WTC11 (cell line): Measurements from ENCODE around the gene LRRC32. TPM values are rescaled to one million over a fixed set of nuclear protein-coding genes. Genes with fewer than 3 reads are reported as not detected.

Experiments
- ATAC-seq: fragments of 200-7000 bp; cut with Tn5 transposase; 2 replicates; pipeline ENCODE4 v1.10.0; 2021; ENCODE audit warnings: mild to moderate bottlenecking, moderate library complexity
- CTCF ChIA-PET: fragments of 300-600 bp; sonication (Branson Sonifier 250); formaldehyde crosslinking; loops from one replicate; lab custom pipeline; 2021; ENCODE audit warnings: antibody characterized with exemption; lab: Charles Lee
- POLR2A ChIA-PET: fragments of 350-600 bp; sonication (Branson Sonifier 250); formaldehyde crosslinking; loops from one replicate; lab custom pipeline; 2021; ENCODE audit warnings: antibody characterized with exemption; lab: Charles Lee
- DNase-seq: peaks from one replicate; pipeline ENCODE4 v3.0.0; 2021; ENCODE audit warnings: low spot score
- H3K27ac Mint-ChIP-seq: 2 replicates; pipeline ENCODE4 v1.8.0; 2021; ENCODE audit warnings: mixed read lengths
- H3K27me3 Mint-ChIP-seq: 2 replicates; pipeline ENCODE4 v1.8.0; 2021; ENCODE audit warnings: low read depth, mild to moderate bottlenecking, moderate library complexity, mixed read lengths
- H3K36me3 Mint-ChIP-seq: 2 replicates; pipeline ENCODE4 v1.8.0; 2021; ENCODE audit warnings: mixed read lengths
- H3K4me1 Mint-ChIP-seq: 2 replicates; pipeline ENCODE4 v1.8.0; 2022; ENCODE audit warnings: mixed read lengths
- H3K4me3 Mint-ChIP-seq: 2 replicates; pipeline ENCODE4 v1.8.0; 2021; ENCODE audit warnings: mild to moderate bottlenecking, moderate library complexity, mixed read lengths
- H3K9me3 Mint-ChIP-seq: 2 replicates; pipeline ENCODE4 v1.8.0; 2021; ENCODE audit warnings: mixed read lengths
- ATF1 ChIP-seq: sonication (generic); formaldehyde crosslinking; IDR thresholded peaks from 2 replicates; pipeline ENCODE4 v1.8.1; 2023; ENCODE audit warnings: mild to moderate bottlenecking, moderate library complexity, missing genetic modification reagents
- EMX1 ChIP-seq: fragments of 250-450 bp; sonication (Bioruptor Pico); IDR thresholded peaks from 2 replicates; pipeline ENCODE4 v1.8.0; 2021; ENCODE audit warnings: mild to moderate bottlenecking
- ESRRA ChIP-seq: sonication (generic); formaldehyde crosslinking; IDR thresholded peaks from 2 replicates; pipeline ENCODE4 v1.8.1; 2022; ENCODE audit warnings: mild to moderate bottlenecking, missing genetic modification reagents, borderline replicate concordance
- RORB ChIP-seq: fragments of 250-450 bp; sonication (Bioruptor Pico); IDR thresholded peaks from 2 replicates; pipeline ENCODE4 v1.9.0; 2021; ENCODE audit warnings: mild to moderate bottlenecking
- SP1 ChIP-seq: sonication (generic); formaldehyde crosslinking; conservative IDR thresholded peaks from 2 replicates; pipeline ENCODE4 v1.8.1; 2022; ENCODE audit warnings: missing genetic modification reagents
- TEAD4 ChIP-seq: sonication (generic); formaldehyde crosslinking; IDR thresholded peaks from 2 replicates; pipeline ENCODE4 v1.8.0; 2022; ENCODE audit warnings: mild to moderate bottlenecking, missing genetic modification reagents
- ZNF138 ChIP-seq: sonication (generic); formaldehyde crosslinking; conservative IDR thresholded peaks from 2 replicates; pipeline ENCODE4 v1.8.1; 2022; ENCODE audit warnings: mild to moderate bottlenecking, moderate library complexity, missing genetic modification reagents
- ZNF232 ChIP-seq: sonication (generic); formaldehyde crosslinking; IDR thresholded peaks from 2 replicates; pipeline ENCODE4 v1.8.0; 2022; ENCODE audit warnings: mild to moderate bottlenecking, missing genetic modification reagents
- ZNF317 ChIP-seq: sonication (generic); formaldehyde crosslinking; IDR thresholded peaks from 2 replicates; pipeline ENCODE4 v1.8.1; 2023; ENCODE audit warnings: low read depth, mild to moderate bottlenecking, moderate library complexity, missing genetic modification reagents, borderline replicate concordance
- ZNF396 ChIP-seq: fragments of 250-450 bp; sonication (Bioruptor Pico); IDR thresholded peaks from 2 replicates; pipeline ENCODE4 v1.8.0; 2021; ENCODE audit warnings: mild to moderate bottlenecking, moderate library complexity, borderline replicate concordance
- ZNF416 ChIP-seq: fragments of 250-450 bp; sonication (Bioruptor Pico); IDR thresholded peaks from 2 replicates; pipeline ENCODE4 v1.9.0; 2021; ENCODE audit warnings: mild to moderate bottlenecking, inconsistent platforms
- total RNA-seq: library from RNA; stranded (reverse); gene quantifications from 3 replicates; pipeline ENCODE4 v1.2.3, GENCODE V29; 2021
- TF ChIP-seq, protein P1 (sequence below): sonication (generic); formaldehyde crosslinking; IDR thresholded peaks from 2 replicates; pipeline ENCODE4 v1.8.0; 2023; ENCODE audit warnings: mild to moderate bottlenecking, missing genetic modification reagents
- TF ChIP-seq, protein P2 (sequence below): fragments of 250-450 bp; sonication (Bioruptor Pico); IDR thresholded peaks from 2 replicates; pipeline ENCODE4 v1.9.0; 2021; ENCODE audit warnings: mild to moderate bottlenecking
- TF ChIP-seq, protein P3 (sequence below): sonication (generic); formaldehyde crosslinking; IDR thresholded peaks from 2 replicates; pipeline ENCODE4 v1.8.0; 2023; ENCODE audit warnings: missing genetic modification reagents
- TF ChIP-seq, protein P4 (sequence below): sonication (generic); formaldehyde crosslinking; conservative IDR thresholded peaks from 2 replicates; pipeline ENCODE4 v1.8.1; 2023; ENCODE audit warnings: mild to moderate bottlenecking, low read depth, missing genetic modification reagents, moderate library complexity
- TF ChIP-seq, protein P5 (sequence below): sonication (generic); formaldehyde crosslinking; IDR thresholded peaks from 2 replicates; pipeline ENCODE4 v1.8.0; 2023; ENCODE audit warnings: missing genetic modification reagents, mild to moderate bottlenecking, borderline replicate concordance
- TF ChIP-seq, protein P6 (sequence below): sonication (generic); formaldehyde crosslinking; IDR thresholded peaks from 2 replicates; pipeline ENCODE4 v1.8.1; 2023; ENCODE audit warnings: mild to moderate bottlenecking, missing genetic modification reagents, moderate library complexity

The LRRC32 gene
- total RNA-seq, 1 experiment from 2014 or later: 0.74 TPM

DNA sequence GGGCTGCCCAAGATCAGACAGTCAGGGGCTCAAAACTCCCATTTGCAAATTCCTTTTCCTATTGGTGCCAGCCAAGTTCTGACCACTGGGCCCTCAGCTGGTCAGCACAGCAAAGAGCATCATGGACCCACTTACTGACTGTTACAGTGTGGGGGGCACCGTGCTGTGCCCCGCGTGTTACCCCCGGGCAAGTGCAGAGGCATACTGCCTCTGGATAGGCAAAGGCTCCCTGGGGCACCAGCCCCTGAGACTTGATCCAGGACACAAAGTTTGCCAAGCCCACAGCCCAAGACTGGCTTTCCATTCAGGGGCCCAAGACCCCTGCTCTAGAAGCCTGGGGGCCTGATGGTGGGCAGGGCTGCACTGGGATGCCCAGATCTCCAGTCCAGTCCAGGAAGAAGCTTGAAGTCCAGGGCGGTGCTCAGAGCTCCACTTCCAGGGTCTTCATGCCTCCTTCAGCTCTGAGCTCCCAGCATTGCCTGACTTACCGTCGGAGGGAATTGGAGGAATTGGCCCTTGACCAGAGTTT is 6.6 kb downstream of the LRRC32 start:
- no peak for DNase-seq
- Mint-ChIP-seq H3K4me3 (no peak overlapping the region), H3K27me3 (peaks cover under 1% of the 10 kb centered on the region), H3K36me3 (no peaks in the 10 kb centered on the region), H3K27ac (no peak overlapping the region), H3K9me3 (no peaks in the 10 kb centered on the region), H3K4me1 (peaks cover 18% of the 10 kb centered on the region)
- ChIA-PET POLR2A (no interaction called here), CTCF (interaction anchor here (1.5 to 2.2 kb wide), 2 partner anchors 59 to 65 kb away, joined by 4 to 5 read pairs; no protein-coding TSS in a partner anchor)
- TF ChIP-seq EMX1 (CRISPR knock-in tag) (no peak), ZNF396 (CRISPR knock-in tag) (no peak), SP1 (CRISPR knock-in tag) (no peak), TEAD4 (no peak), ZNF317 (CRISPR knock-in tag) (no peak), RORB (CRISPR knock-in tag) (no peak), ATF1 (no peak), ZNF232 (no peak), ZNF416 (CRISPR knock-in tag) (no peak), ZNF138 (CRISPR knock-in tag) (no peak), ESRRA (no peak)
- TF ChIP-seq, protein P1, sequence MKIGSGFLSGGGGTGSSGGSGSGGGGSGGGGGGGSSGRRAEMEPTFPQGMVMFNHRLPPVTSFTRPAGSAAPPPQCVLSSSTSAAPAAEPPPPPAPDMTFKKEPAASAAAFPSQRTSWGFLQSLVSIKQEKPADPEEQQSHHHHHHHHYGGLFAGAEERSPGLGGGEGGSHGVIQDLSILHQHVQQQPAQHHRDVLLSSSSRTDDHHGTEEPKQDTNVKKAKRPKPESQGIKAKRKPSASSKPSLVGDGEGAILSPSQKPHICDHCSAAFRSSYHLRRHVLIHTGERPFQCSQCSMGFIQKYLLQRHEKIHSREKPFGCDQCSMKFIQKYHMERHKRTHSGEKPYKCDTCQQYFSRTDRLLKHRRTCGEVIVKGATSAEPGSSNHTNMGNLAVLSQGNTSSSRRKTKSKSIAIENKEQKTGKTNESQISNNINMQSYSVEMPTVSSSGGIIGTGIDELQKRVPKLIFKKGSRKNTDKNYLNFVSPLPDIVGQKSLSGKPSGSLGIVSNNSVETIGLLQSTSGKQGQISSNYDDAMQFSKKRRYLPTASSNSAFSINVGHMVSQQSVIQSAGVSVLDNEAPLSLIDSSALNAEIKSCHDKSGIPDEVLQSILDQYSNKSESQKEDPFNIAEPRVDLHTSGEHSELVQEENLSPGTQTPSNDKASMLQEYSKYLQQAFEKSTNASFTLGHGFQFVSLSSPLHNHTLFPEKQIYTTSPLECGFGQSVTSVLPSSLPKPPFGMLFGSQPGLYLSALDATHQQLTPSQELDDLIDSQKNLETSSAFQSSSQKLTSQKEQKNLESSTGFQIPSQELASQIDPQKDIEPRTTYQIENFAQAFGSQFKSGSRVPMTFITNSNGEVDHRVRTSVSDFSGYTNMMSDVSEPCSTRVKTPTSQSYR (CRISPR knock-in tag): no peak
- TF ChIP-seq, protein P2, sequence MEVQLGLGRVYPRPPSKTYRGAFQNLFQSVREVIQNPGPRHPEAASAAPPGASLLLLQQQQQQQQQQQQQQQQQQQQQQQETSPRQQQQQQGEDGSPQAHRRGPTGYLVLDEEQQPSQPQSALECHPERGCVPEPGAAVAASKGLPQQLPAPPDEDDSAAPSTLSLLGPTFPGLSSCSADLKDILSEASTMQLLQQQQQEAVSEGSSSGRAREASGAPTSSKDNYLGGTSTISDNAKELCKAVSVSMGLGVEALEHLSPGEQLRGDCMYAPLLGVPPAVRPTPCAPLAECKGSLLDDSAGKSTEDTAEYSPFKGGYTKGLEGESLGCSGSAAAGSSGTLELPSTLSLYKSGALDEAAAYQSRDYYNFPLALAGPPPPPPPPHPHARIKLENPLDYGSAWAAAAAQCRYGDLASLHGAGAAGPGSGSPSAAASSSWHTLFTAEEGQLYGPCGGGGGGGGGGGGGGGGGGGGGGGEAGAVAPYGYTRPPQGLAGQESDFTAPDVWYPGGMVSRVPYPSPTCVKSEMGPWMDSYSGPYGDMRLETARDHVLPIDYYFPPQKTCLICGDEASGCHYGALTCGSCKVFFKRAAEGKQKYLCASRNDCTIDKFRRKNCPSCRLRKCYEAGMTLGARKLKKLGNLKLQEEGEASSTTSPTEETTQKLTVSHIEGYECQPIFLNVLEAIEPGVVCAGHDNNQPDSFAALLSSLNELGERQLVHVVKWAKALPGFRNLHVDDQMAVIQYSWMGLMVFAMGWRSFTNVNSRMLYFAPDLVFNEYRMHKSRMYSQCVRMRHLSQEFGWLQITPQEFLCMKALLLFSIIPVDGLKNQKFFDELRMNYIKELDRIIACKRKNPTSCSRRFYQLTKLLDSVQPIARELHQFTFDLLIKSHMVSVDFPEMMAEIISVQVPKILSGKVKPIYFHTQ: no peak
- TF ChIP-seq, protein P3, sequence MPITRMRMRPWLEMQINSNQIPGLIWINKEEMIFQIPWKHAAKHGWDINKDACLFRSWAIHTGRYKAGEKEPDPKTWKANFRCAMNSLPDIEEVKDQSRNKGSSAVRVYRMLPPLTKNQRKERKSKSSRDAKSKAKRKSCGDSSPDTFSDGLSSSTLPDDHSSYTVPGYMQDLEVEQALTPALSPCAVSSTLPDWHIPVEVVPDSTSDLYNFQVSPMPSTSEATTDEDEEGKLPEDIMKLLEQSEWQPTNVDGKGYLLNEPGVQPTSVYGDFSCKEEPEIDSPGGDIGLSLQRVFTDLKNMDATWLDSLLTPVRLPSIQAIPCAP (CRISPR knock-in tag): no peak
- TF ChIP-seq, protein P4, sequence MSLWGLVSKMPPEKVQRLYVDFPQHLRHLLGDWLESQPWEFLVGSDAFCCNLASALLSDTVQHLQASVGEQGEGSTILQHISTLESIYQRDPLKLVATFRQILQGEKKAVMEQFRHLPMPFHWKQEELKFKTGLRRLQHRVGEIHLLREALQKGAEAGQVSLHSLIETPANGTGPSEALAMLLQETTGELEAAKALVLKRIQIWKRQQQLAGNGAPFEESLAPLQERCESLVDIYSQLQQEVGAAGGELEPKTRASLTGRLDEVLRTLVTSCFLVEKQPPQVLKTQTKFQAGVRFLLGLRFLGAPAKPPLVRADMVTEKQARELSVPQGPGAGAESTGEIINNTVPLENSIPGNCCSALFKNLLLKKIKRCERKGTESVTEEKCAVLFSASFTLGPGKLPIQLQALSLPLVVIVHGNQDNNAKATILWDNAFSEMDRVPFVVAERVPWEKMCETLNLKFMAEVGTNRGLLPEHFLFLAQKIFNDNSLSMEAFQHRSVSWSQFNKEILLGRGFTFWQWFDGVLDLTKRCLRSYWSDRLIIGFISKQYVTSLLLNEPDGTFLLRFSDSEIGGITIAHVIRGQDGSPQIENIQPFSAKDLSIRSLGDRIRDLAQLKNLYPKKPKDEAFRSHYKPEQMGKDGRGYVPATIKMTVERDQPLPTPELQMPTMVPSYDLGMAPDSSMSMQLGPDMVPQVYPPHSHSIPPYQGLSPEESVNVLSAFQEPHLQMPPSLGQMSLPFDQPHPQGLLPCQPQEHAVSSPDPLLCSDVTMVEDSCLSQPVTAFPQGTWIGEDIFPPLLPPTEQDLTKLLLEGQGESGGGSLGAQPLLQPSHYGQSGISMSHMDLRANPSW (CRISPR knock-in tag): no peak
- TF ChIP-seq, protein P5, sequence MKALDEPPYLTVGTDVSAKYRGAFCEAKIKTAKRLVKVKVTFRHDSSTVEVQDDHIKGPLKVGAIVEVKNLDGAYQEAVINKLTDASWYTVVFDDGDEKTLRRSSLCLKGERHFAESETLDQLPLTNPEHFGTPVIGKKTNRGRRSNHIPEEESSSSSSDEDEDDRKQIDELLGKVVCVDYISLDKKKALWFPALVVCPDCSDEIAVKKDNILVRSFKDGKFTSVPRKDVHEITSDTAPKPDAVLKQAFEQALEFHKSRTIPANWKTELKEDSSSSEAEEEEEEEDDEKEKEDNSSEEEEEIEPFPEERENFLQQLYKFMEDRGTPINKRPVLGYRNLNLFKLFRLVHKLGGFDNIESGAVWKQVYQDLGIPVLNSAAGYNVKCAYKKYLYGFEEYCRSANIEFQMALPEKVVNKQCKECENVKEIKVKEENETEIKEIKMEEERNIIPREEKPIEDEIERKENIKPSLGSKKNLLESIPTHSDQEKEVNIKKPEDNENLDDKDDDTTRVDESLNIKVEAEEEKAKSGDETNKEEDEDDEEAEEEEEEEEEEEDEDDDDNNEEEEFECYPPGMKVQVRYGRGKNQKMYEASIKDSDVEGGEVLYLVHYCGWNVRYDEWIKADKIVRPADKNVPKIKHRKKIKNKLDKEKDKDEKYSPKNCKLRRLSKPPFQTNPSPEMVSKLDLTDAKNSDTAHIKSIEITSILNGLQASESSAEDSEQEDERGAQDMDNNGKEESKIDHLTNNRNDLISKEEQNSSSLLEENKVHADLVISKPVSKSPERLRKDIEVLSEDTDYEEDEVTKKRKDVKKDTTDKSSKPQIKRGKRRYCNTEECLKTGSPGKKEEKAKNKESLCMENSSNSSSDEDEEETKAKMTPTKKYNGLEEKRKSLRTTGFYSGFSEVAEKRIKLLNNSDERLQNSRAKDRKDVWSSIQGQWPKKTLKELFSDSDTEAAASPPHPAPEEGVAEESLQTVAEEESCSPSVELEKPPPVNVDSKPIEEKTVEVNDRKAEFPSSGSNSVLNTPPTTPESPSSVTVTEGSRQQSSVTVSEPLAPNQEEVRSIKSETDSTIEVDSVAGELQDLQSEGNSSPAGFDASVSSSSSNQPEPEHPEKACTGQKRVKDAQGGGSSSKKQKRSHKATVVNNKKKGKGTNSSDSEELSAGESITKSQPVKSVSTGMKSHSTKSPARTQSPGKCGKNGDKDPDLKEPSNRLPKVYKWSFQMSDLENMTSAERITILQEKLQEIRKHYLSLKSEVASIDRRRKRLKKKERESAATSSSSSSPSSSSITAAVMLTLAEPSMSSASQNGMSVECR: no peak
- TF ChIP-seq, protein P6, sequence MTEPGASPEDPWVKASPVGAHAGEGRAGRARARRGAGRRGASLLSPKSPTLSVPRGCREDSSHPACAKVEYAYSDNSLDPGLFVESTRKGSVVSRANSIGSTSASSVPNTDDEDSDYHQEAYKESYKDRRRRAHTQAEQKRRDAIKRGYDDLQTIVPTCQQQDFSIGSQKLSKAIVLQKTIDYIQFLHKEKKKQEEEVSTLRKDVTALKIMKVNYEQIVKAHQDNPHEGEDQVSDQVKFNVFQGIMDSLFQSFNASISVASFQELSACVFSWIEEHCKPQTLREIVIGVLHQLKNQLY (CRISPR knock-in tag): no peak
- no peak for ATAC-seq
